Sigmoid colon (tissue), 4 donors: ENCODE results near the gene TRA2A.

ENCODE experiments used
- CTCF ChIP-seq, 4 experiments: fragments of 450-650 bp in 3 of 4; fragments of 200-600 bp in 1 of 4; IDR thresholded peaks; one replicate each; pipeline ENCODE4 v1.5.1; 2016 to 2019; ENCODE audit warnings: antibody characterized with exemption in 4 of 4, mild to moderate bottlenecking in 3 of 4, moderate library complexity in 2 of 4
- EP300 ChIP-seq, 4 donors: sonication (generic); formaldehyde crosslinking; IDR thresholded peaks; one replicate each; pipeline ENCODE4 v1.6.1; 2017; ENCODE audit warnings: antibody characterized with exemption in 4 of 4
- POLR2A ChIP-seq, 2 donors: fragments of 450-650 bp; IDR thresholded peaks; one replicate each; pipeline ENCODE4 v1.6.1; 2016; ENCODE audit warnings: antibody characterized with exemption in 2 of 2, mild to moderate bottlenecking in 2 of 2, moderate library complexity in 2 of 2

- TF ChIP-seq POLR2A (IDR thresholded peaks at IDR 0.05) (no peak), CTCF (IDR thresholded peaks at IDR 0.05) (no peak), EP300 (IDR thresholded peaks at IDR 0.05) (no peak)
These were observed 58.0 kb downstream of the TRA2A start for GRCh38 chr7:23473844-23474093.
